A549 (cell line): Measurements from ENCODE around the gene ADAMTS19. TPM values are rescaled to one million over a fixed set of nuclear protein-coding genes. Genes with fewer than 3 reads are reported as not detected.

Source experiments
- ATAC-seq, 2 experiments: fragments of 200-7000 bp in 1 of 2; fragments of >200 bp in 1 of 2; cut with Nextera tagmentation in 1 of 2; cut with Tn5 transposase in 1 of 2; 3 replicates each; pipeline versions ENCODE4 v1.8.0 to v1.9.1; 2018 to 2020; ENCODE audit warnings: mild to moderate bottlenecking in 1 of 2, moderate library complexity in 1 of 2
- CTCF ChIA-PET: fragments of 300-600 bp; sonication (Branson Sonifier 250); formaldehyde crosslinking; extraction: SDS; loops from one replicate; lab custom pipeline; 2021; ENCODE audit warnings: antibody characterized with exemption, inconsistent platforms; lab: Yijun Ruan, JAX
- POLR2A ChIA-PET: fragments of 350-600 bp; formaldehyde crosslinking; extraction: SDS; loops from one replicate; lab custom pipeline; 2021; ENCODE audit warnings: antibody characterized with exemption, inconsistent platforms; lab: Yijun Ruan, JAX
- DNase-seq, 2 experiments: peaks; one replicate each; pipeline versions ENCODE4 v3.0.0 to v3.0.0-alpha.2; 2011 to 2016; ENCODE audit warnings: low read depth in 1 of 2, low spot score in 1 of 2
- FAIRE-seq: peaks from 2 replicates; lab custom pipeline; 2011; peaks lifted over from hg19 to GRCh38; lab: Jason Lieb, UNC
- H3K27ac ChIP-seq, 2 experiments: fragments of >200 bp; sonication (Bioruptor Twin); formaldehyde crosslinking; 3 replicates each; pipeline ENCODE4 v1.5.1; 2016 to 2017
- H3K4me1 ChIP-seq: fragments of >200 bp; sonication (Bioruptor Twin); formaldehyde crosslinking; 3 replicates; pipeline ENCODE4 v1.6.1; 2016
- H3K4me2 ChIP-seq: fragments of >200 bp; sonication (Bioruptor Twin); formaldehyde crosslinking; 3 replicates; pipeline ENCODE4 v1.6.1; 2016
- H3K4me3 ChIP-seq: fragments of >200 bp; sonication (Bioruptor Twin); formaldehyde crosslinking; 3 replicates; pipeline ENCODE4 v1.5.1; 2016
- H3K9me3 ChIP-seq: fragments of >200 bp; sonication (Bioruptor Twin); formaldehyde crosslinking; 3 replicates; pipeline ENCODE4 v1.6.1; 2016
- BHLHE40 ChIP-seq: IDR thresholded peaks from 2 replicates; pipeline ENCODE4 v1.6.1; 2012; ENCODE audit warnings: low read depth, low read length, inconsistent platforms
- CBX2 ChIP-seq: fragments of 200-600 bp; sonication (generic); IDR thresholded peaks from 2 replicates; pipeline ENCODE4 v1.6.1; 2016; ENCODE audit warnings: low read depth, mild to moderate bottlenecking, borderline replicate concordance
- CEBPB ChIP-seq, 2 experiments: fragments of >200 bp in 1 of 2; sonication (Bioruptor Twin) in 1 of 2; formaldehyde crosslinking in 1 of 2; IDR thresholded peaks; 2 replicates each; pipeline ENCODE4 v1.6.1; 2012 to 2016
- CHD4 ChIP-seq: fragments of 200-600 bp; sonication (generic); IDR thresholded peaks from 2 replicates; pipeline ENCODE4 v1.6.1; 2016; ENCODE audit warnings: antibody characterized with exemption, mild to moderate bottlenecking, borderline replicate concordance
- E2F6 ChIP-seq: IDR thresholded peaks from 2 replicates; pipeline ENCODE4 v1.6.1; 2012; ENCODE audit warnings: low read depth, borderline replicate concordance
- EHF ChIP-seq: fragments of 250-450 bp; sonication (Bioruptor Pico); IDR thresholded peaks from 2 replicates; pipeline ENCODE4 v1.5.0; 2020; ENCODE audit warnings: mild to moderate bottlenecking
- EP300 ChIP-seq, 2 experiments: fragments of >200 bp; sonication (Bioruptor Twin); formaldehyde crosslinking; IDR thresholded peaks; 2 replicates in 1 of 2; 3 replicates in 1 of 2; pipeline ENCODE4 v1.6.1; 2016 to 2017
- ESRRA ChIP-seq: fragments of 150-350 bp; IDR thresholded peaks from 2 replicates; pipeline ENCODE4 v1.6.1; 2014; ENCODE audit warnings: mild to moderate bottlenecking, low read length, borderline replicate concordance
- FOXS1 ChIP-seq: fragments of 250-450 bp; sonication (Bioruptor Pico); IDR thresholded peaks from 2 replicates; pipeline ENCODE4 v1.5.0; 2020; ENCODE audit warnings: mild to moderate bottlenecking, moderate library complexity
- GATA3 ChIP-seq: IDR thresholded peaks from 2 replicates; pipeline ENCODE4 v1.6.1; 2012; ENCODE audit warnings: borderline replicate concordance
- HDAC2 ChIP-seq: fragments of 200-600 bp; sonication (generic); IDR thresholded peaks from 2 replicates; pipeline ENCODE4 v1.6.1; 2016
- HES2 ChIP-seq: fragments of >200 bp; sonication (Bioruptor Twin); formaldehyde crosslinking; IDR thresholded peaks from 2 replicates; pipeline ENCODE4 v1.6.1; 2016
- HEYL ChIP-seq: fragments of 250-450 bp; sonication (Bioruptor Pico); IDR thresholded peaks from 2 replicates; pipeline ENCODE4 v1.8.0; 2021; ENCODE audit warnings: mild to moderate bottlenecking, moderate library complexity
- HMGXB4 ChIP-seq: fragments of 250-450 bp; sonication (Bioruptor Pico); IDR thresholded peaks from 2 replicates; pipeline ENCODE4 v1.5.0; 2021; ENCODE audit warnings: mild to moderate bottlenecking, moderate library complexity, borderline replicate concordance
- HOXB5 ChIP-seq: fragments of 250-450 bp; sonication (Bioruptor Pico); IDR thresholded peaks from 2 replicates; pipeline ENCODE4 v1.5.0; 2020; ENCODE audit warnings: mild to moderate bottlenecking, moderate library complexity
- MAFK ChIP-seq: fragments of 450-650 bp; IDR thresholded peaks from 2 replicates; pipeline ENCODE4 v1.6.1; 2014; ENCODE audit not compliant: partially characterized antibody
- MAZ ChIP-seq: fragments of 150-350 bp; IDR thresholded peaks from 2 replicates; pipeline ENCODE4 v1.6.1; 2014; ENCODE audit warnings: antibody characterized with exemption, low read depth, low read length, borderline replicate concordance
- NFE2L2 ChIP-seq: fragments of 150-350 bp; conservative IDR thresholded peaks from 2 replicates; pipeline ENCODE4 v1.6.1; 2014; ENCODE audit warnings: low read length
- NR3C1 ChIP-seq: fragments of >200 bp; sonication (Bioruptor Twin); formaldehyde crosslinking; IDR thresholded peaks from 3 replicates; pipeline ENCODE4 v1.6.1; 2017
- PHF8 ChIP-seq: fragments of 200-600 bp; sonication (generic); IDR thresholded peaks from 2 replicates; pipeline ENCODE4 v1.6.1; 2016; ENCODE audit warnings: low read depth, mild to moderate bottlenecking, antibody characterized with exemption, moderate library complexity, borderline replicate concordance
- POLR2A ChIP-seq: IDR thresholded peaks from 2 replicates; pipeline ENCODE4 v1.6.1; 2012; ENCODE audit warnings: mild to moderate bottlenecking, low read length
- RAD21 ChIP-seq, 2 experiments: fragments of >200 bp in 1 of 2; sonication (Bioruptor Twin) in 1 of 2; formaldehyde crosslinking in 1 of 2; IDR thresholded peaks in 1 of 2; conservative IDR thresholded peaks in 1 of 2; 2 replicates in 1 of 2; 3 replicates in 1 of 2; pipeline ENCODE4 v1.6.1; 2012 to 2018; ENCODE audit warnings: inconsistent platforms in 1 of 2
- RARB ChIP-seq: fragments of 250-450 bp; sonication (Bioruptor Pico); IDR thresholded peaks from 2 replicates; pipeline ENCODE4 v1.8.0; 2021; ENCODE audit warnings: mild to moderate bottlenecking, moderate library complexity
- REST ChIP-seq: fragments of 200-600 bp; sonication (generic); IDR thresholded peaks from 2 replicates; pipeline ENCODE4 v1.6.1; 2016; ENCODE audit warnings: antibody characterized with exemption, mild to moderate bottlenecking, moderate library complexity
- RFX5 ChIP-seq: fragments of 450-650 bp; IDR thresholded peaks from 2 replicates; pipeline ENCODE4 v1.7.1; 2014; ENCODE audit warnings: antibody characterized with exemption, mild to moderate bottlenecking, moderate library complexity
- SREBF2 ChIP-seq: fragments of 450-650 bp; IDR thresholded peaks from 2 replicates; pipeline ENCODE4 v1.6.1; 2014; ENCODE audit warnings: mild to moderate bottlenecking, moderate library complexity
- TFCP2L1 ChIP-seq: fragments of 250-450 bp; sonication (Bioruptor Pico); IDR thresholded peaks from 2 replicates; pipeline ENCODE4 v1.5.0; 2021; ENCODE audit warnings: mild to moderate bottlenecking
- TP53 ChIP-seq: fragments of 250-450 bp; sonication (Bioruptor Pico); IDR thresholded peaks from 2 replicates; pipeline ENCODE4 v1.5.0; 2021; ENCODE audit warnings: mild to moderate bottlenecking, moderate library complexity
- ZFP36 ChIP-seq: fragments of 450-650 bp; IDR thresholded peaks from 2 replicates; pipeline ENCODE4 v1.6.1; 2014; ENCODE audit warnings: borderline replicate concordance; ENCODE audit not compliant: partially characterized antibody
- WGBS: methylation state at CpG from one replicate; pipeline ENCODE4 v1.1.6; 2017; ENCODE audit errors: missing lambda C conversion rate; 5-methylcytosine and 5-hydroxymethylcytosine counted together
- polyA plus RNA-seq, 4 experiments: library from polyadenylated mRNA; depleted of rRNA in 3 of 4; stranded (reverse); fragments of >200 nt; fragmentation: RNase III in 1 of 4; extraction: RNeasy Plus Mini Kit Qiagen cat#74134 plus additional on column Dnase treatment in 1 of 4; gene quantifications; 2 replicates in 3 of 4; 3 replicates in 1 of 4; pipeline ENCODE4 v1.2.3, GENCODE V29; 2011 to 2017
- TF ChIP-seq, protein P1 (sequence below): IDR thresholded peaks from 2 replicates; pipeline ENCODE4 v1.6.1; 2012
- TF ChIP-seq, protein P2 (sequence below): fragments of 450-650 bp; IDR thresholded peaks from 2 replicates; pipeline ENCODE4 v1.6.1; 2014; ENCODE audit warnings: antibody characterized with exemption

Gene ADAMTS19
- polyA plus RNA-seq, 2 of the 4 experiments (the other 2 are of a cell fraction) = not detected

GRCh38 chr5:129658801-129659200 is 198.7 kb downstream of the ADAMTS19 start:
- H3K27ac ChIP-seq = no peak overlapping the region

GRCh38 chr5:129661366-129662035 is 201.4 kb downstream of the ADAMTS19 start:
- Histone ChIP-seq H3K9me3 (no peaks in the 10 kb centered on the region), H3K27ac (no peak overlapping the region), H3K4me2 (no peak overlapping the region), H3K4me3 (no peak overlapping the region), H3K4me1 (no peaks in the 10 kb centered on the region)
- DNase-seq = no peak
- 34% methylated on average over 6 of the region's 6 CpGs for WGBS
- no peak for FAIRE-seq
- TF ChIP-seq HOXB5 (CRISPR knock-in tag) (no peak), MAFK (no peak), HES2 (no peak), HEYL (CRISPR knock-in tag) (no peak), EHF (CRISPR knock-in tag) (no peak), CEBPB (IDR thresholded peaks at IDR 0.05) (no peak), HMGXB4 (CRISPR knock-in tag) (no peak), RARB (CRISPR knock-in tag) (no peak), PHF8 (no peak), EP300 (IDR thresholded peaks at IDR 0.05) (no peak), TFCP2L1 (CRISPR knock-in tag) (no peak), NFE2L2 (no peak), E2F6 (no peak), CHD4 (no peak), MAZ (no peak), HDAC2 (no peak), POLR2A (no peak)
- TF ChIP-seq, protein P1, sequence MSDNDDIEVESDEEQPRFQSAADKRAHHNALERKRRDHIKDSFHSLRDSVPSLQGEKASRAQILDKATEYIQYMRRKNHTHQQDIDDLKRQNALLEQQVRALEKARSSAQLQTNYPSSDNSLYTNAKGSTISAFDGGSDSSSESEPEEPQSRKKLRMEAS = no peak
- POLR2A ChIA-PET = no interaction called here
- CTCF ChIA-PET = interaction anchor here (1.3 kb wide), 1 partner anchor 50 kb away, joined by 3 read pairs; no protein-coding TSS in a partner anchor
- no peak for ATAC-seq

More at GRCh38 chr5:129658801-129659200, 198.7 kb downstream of the ADAMTS19 start:
- CTCF ChIA-PET = no interaction called here
- Histone ChIP-seq H3K9me3 (no peaks in the 10 kb centered on the region), H3K4me1 (no peaks in the 10 kb centered on the region), H3K4me2 (no peak overlapping the region), H3K4me3 (no peak overlapping the region)
- TF ChIP-seq SREBF2 (no peak), EP300 (IDR thresholded peaks at IDR 0.05) (no peak), ESRRA (no peak), GATA3 (no peak), ZFP36 (no peak), REST (no peak), NR3C1 (no peak), FOXS1 (CRISPR knock-in tag) (no peak), HOXB5 (CRISPR knock-in tag) (no peak), RAD21 (conservative IDR thresholded peaks at IDR 0.05 in 1 of 2, IDR thresholded peaks at IDR 0.05 in 1 of 2) (no peak), CBX2 (no peak), TP53 (no peak), RFX5 (no peak), BHLHE40 (no peak), MAFK (no peak)
- TF ChIP-seq, protein P2, sequence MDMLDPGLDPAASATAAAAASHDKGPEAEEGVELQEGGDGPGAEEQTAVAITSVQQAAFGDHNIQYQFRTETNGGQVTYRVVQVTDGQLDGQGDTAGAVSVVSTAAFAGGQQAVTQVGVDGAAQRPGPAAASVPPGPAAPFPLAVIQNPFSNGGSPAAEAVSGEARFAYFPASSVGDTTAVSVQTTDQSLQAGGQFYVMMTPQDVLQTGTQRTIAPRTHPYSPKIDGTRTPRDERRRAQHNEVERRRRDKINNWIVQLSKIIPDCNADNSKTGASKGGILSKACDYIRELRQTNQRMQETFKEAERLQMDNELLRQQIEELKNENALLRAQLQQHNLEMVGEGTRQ = no peak
- 3% methylated on average over 1 of the region's 1 CpG for WGBS
- no peak for ATAC-seq
- no peak for DNase-seq
- FAIRE-seq = no peak
- POLR2A ChIA-PET = no interaction called here
